Right lobe of liver (tissue), 4 donors: ENCODE results near the gene FBXO41.

ENCODE experiments used
- CTCF ChIP-seq, 4 donors: fragments of 200-600 bp in 3 of 4; fragments of 450-650 bp in 1 of 4; IDR thresholded peaks; one replicate each; pipeline versions ENCODE4 v1.5.1 to v1.8.0; 2016 to 2022; ENCODE audit warnings: antibody characterized with exemption in 4 of 4, mild to moderate bottlenecking in 2 of 4
- POLR2A ChIP-seq: fragments of 450-650 bp; IDR thresholded peaks from one replicate; pipeline ENCODE4 v1.6.1; 2017; ENCODE audit warnings: antibody characterized with exemption, mild to moderate bottlenecking
- donor health status: DM: no; HTN: no; CAD: no.
- donor health status: DM: no; HTN: no; CAD: no.
- donor health status: DM: no; HTN: yes; CAD: no.

DNA sequence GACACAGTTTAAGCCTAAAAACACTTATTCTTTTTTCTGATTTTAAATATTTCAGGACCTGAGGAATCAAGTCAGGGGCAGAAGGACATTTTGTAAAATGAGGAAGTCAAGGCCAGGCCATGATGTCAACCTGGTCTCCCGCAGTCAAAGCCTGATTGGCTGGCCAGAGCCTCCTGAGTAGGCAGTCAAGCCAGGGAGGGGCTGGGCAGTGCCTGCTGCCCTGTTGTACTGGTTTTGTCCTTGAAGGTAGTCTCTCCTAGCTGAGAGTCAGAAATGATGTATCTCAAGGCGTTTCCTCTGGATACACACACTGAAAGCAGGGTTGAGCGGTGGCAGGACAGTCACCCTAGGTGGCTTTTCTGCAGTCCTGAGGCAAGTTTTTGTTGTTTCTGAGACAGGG lies 30.4 kb downstream of the FBXO41 start:
- no peak for TF ChIP-seq CTCF (IDR thresholded peaks at IDR 0.05)
- TF ChIP-seq POLR2A = no peak
